Esophagus squamous epithelium (tissue), 4 donors: ENCODE data around the gene PAX6.

Experiments
- POLR2A ChIP-seq, 4 donors: fragments of 450-650 bp; IDR thresholded peaks; one replicate each; pipeline ENCODE4 v1.6.1; 2017; ENCODE audit warnings: antibody characterized with exemption in 4 of 4, mild to moderate bottlenecking in 4 of 4, moderate library complexity in 3 of 4
- TF ChIP-seq, protein P1 (sequence below), 6 experiments: fragments of 450-650 bp in 4 of 6; fragments of 200-600 bp in 2 of 6; sonication (generic) in 2 of 6; IDR thresholded peaks; one replicate each; pipeline ENCODE4 v1.5.1; 2016 to 2019; ENCODE audit warnings: antibody characterized with exemption in 6 of 6, mild to moderate bottlenecking in 4 of 6, moderate library complexity in 4 of 6

DNA sequence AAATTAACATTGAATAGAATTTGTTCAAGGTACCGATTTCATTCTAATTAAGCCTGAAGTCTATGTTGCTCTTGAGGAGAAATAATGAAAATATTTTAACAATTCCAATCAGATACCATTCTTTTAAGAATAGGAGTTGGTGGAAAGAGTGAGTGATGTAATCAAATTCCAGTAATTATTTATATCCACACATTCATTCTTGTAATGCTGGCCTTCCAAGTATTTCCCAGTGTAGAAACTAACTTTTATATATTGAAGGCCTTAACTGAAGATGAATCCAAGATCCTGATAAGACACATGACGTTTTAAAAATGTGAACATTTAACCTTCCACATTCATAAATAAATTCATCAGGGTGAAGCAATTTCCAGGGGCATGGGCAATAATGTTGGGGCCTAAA, 36.6 kb upstream of the PAX6 start:
- TF ChIP-seq, protein P1, sequence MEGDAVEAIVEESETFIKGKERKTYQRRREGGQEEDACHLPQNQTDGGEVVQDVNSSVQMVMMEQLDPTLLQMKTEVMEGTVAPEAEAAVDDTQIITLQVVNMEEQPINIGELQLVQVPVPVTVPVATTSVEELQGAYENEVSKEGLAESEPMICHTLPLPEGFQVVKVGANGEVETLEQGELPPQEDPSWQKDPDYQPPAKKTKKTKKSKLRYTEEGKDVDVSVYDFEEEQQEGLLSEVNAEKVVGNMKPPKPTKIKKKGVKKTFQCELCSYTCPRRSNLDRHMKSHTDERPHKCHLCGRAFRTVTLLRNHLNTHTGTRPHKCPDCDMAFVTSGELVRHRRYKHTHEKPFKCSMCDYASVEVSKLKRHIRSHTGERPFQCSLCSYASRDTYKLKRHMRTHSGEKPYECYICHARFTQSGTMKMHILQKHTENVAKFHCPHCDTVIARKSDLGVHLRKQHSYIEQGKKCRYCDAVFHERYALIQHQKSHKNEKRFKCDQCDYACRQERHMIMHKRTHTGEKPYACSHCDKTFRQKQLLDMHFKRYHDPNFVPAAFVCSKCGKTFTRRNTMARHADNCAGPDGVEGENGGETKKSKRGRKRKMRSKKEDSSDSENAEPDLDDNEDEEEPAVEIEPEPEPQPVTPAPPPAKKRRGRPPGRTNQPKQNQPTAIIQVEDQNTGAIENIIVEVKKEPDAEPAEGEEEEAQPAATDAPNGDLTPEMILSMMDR (IDR thresholded peaks at IDR 0.05), result no peak
- TF ChIP-seq POLR2A (IDR thresholded peaks at IDR 0.05), result no peak
